Fibroblast of mammary gland (primary cell): Measurements from ENCODE around the gene AMACR.

Experiments used
- DNase-seq: peaks from one replicate; pipeline ENCODE4 v3.0.0-alpha.2; 2010; ENCODE audit warnings: low read depth
- H3K4me3 ChIP-seq: 2 replicates; pipeline ENCODE4 v1.5.1; 2011; ENCODE audit warnings: low read depth, mild to moderate bottlenecking, low read length, moderate library complexity; ENCODE audit not compliant: control insufficient read depth
- TF ChIP-seq, protein P1 (sequence below): conservative IDR thresholded peaks from 2 replicates; pipeline ENCODE4 v1.5.1; 2011; ENCODE audit warnings: low read depth, low read length, inconsistent platforms; ENCODE audit not compliant: control insufficient read depth, insufficient read depth

The AMACR gene

DNA sequence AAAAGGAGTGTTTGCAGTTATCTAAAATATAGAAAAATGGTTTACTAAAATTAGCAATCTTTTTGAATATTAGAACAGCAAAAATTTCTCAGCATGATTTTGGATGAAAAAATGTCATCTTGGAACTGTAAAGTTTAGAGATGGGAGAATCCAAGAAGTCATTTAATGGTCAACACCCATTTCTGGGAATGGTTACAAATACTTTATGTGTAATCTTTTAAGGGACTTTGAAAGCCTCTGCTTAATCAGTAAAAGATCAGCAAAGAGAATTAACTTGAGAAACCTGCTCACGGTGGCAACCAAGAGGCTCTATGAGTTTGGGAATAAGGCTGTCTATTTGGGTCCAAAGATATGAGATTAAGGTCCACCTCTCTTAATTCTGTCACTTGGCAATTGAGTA is 22.2 kb upstream of the AMACR start:
- no peak for DNase-seq
- H3K4me3 ChIP-seq, result no peak overlapping the region
- TF ChIP-seq, protein P1, sequence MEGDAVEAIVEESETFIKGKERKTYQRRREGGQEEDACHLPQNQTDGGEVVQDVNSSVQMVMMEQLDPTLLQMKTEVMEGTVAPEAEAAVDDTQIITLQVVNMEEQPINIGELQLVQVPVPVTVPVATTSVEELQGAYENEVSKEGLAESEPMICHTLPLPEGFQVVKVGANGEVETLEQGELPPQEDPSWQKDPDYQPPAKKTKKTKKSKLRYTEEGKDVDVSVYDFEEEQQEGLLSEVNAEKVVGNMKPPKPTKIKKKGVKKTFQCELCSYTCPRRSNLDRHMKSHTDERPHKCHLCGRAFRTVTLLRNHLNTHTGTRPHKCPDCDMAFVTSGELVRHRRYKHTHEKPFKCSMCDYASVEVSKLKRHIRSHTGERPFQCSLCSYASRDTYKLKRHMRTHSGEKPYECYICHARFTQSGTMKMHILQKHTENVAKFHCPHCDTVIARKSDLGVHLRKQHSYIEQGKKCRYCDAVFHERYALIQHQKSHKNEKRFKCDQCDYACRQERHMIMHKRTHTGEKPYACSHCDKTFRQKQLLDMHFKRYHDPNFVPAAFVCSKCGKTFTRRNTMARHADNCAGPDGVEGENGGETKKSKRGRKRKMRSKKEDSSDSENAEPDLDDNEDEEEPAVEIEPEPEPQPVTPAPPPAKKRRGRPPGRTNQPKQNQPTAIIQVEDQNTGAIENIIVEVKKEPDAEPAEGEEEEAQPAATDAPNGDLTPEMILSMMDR, result no peak

DNA sequence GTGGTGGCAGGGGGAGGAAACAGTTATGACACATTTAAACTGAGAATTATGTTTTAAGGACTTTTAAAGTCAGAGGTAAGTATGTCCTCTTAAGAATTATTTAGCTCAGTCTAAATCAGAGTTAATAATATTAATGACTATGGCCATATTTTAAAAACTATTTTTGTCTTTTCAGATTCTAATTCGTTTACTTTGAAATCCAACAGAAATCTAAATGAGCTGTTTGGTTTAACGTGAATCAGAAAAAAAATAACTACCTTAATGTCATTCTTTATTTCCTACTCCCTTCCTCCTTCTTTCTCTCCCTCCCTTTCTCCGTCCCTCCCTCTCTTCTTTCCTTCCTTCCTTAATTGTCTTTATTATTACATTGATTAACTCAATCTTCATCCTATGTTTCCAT is 20.5 kb upstream of the AMACR start:
- DNase-seq, result no peak
- no peak overlapping the region for H3K4me3 ChIP-seq
- TF ChIP-seq, protein P1, result no peak

DNA sequence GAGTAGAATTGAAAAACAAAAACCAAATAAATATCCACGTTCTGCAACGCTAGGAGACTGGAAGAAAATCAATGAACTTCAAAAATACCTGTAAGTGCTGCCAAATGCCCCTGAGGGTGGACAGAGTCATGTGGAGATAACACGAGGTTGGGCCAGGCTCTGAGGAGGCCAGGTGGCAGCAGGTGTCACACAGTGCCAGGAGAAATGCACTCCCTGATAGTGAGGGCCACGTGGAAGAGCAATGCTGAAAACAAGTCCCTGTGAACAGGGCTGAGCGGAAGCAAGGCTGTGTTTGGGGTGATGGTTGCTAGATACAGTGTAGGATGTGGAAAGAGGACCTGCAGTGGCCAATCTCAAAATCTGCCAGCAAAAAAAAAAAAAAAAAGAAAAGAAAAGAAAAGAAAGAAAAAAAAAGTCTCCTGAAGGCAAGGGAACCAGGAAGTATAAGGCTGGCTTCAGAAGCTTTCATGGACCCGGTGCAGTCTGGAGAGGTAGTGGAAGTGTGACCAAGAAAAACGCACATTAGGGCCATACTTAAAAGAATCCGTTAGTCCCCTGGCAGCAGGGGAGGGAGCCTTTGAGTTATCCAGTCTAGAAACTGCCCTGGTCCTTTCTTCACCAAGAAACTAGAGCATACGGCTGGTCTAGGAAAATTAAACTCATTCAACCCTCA is 18.4 kb upstream of the AMACR start:
- no peak overlapping the region for H3K4me3 ChIP-seq
- DNase-seq, result no peak
- TF ChIP-seq, protein P1, result no peak

DNA sequence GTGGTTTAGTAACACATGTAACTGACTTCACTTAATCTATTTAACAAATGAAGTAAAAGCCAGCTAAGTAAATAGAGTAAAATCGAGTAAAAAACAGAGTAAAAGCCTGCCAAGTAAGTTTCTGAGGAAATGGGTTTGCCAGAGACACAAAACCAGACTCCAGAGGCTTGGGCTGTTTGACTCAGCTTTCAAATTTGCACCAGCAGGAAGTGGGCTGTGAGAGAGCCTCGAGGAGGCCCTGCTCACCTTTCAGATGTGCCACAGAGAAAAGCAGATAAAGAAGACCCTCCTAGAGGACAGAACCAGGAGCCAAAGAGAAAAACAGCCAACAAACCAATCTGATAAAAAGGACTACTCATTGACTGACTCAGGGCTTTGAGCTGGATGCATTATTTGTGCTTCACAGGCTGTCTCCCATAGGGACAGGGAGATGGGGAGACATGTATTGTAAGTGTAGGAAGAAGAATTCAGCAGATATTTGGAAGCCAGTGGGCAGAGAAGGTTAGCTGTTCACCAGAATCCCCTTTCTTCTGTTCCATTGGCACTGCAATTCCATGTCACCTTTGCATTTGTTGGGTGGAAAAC is 14.4 kb upstream of the AMACR start:
- TF ChIP-seq, protein P1, result no peak
- peak; percentile 30 for DNase-seq

DNA sequence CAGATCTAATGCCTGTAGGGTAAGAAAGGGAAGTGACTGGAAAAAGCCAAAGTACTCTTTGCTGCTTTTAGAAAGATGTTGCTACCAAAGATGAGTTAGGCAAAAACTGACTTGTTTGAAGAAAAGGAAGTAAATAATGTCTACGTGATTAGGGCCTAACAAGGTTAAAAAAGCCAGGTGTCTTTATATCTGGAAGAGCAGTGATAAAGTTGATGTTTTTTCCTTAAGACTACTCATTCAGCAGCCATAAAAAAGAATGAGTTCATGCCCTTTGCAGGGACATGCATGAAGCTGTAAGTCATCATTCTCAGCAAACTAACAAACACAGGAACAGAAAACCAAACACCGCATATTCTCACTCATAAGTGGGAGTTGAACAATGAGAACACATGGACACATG is 13.5 kb upstream of the AMACR start:
- TF ChIP-seq, protein P1, result no peak
- H3K4me3 ChIP-seq, result no peak overlapping the region
- no peak for DNase-seq

More for the DNA sequence above, 14.4 kb upstream of the AMACR start:
- no peak overlapping the region for H3K4me3 ChIP-seq

DNA sequence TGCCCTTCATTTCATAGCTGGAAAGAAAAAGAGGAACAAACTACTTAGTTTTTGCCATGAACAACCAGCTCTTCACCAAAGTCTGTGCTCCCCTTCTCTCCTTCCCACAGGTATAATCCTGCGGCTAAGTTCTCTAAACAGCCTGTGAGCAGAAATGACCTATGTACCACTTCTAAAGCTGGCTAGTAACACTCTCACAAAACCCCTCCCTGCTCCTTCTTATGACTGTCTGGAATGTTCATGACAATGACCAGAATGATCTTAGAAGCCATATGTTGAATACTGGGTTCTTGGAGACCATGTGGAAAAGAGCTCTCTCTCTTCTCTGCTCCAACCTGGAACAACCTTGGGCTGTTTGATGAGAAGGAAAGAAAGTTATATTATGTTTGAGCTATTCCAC is 12.9 kb upstream of the AMACR start:
- no peak overlapping the region for H3K4me3 ChIP-seq
- TF ChIP-seq, protein P1, result no peak
- DNase-seq, result no peak
